Endodermal cell (in vitro differentiated cells): Measurements from ENCODE around the gene TNFRSF21. TPM values are rescaled to one million over a fixed set of nuclear protein-coding genes. Genes with fewer than 3 reads are reported as not detected.
"Not testable (repeated sequence)": the region's sequence is repeated elsewhere in the genome, so short reads cannot be mapped to it uniquely, and the experiment has no call there.

Source experiments
- DNase-seq: peaks from one replicate; pipeline ENCODE4 v3.0.0-alpha.2; 2017
- H3K27ac ChIP-seq: 2 replicates; pipeline ENCODE4 v1.5.1; 2013; ENCODE audit warnings: mild to moderate bottlenecking, low read depth, low read length, moderate library complexity
- H3K27me3 ChIP-seq: 2 replicates; pipeline ENCODE4 v1.6.1; 2013; ENCODE audit warnings: mild to moderate bottlenecking, low read length, moderate library complexity; ENCODE audit not compliant: insufficient read depth, control insufficient read depth, poor library complexity, severe bottlenecking
- H3K36me3 ChIP-seq: 2 replicates; pipeline ENCODE4 v1.7.0; 2013; ENCODE audit warnings: mild to moderate bottlenecking, low read length, moderate library complexity; ENCODE audit not compliant: control insufficient read depth, insufficient read depth
- H3K4me1 ChIP-seq: one replicate; pipeline ENCODE4 v1.7.0; 2013; ENCODE audit warnings: low read length; ENCODE audit not compliant: control insufficient read depth, insufficient read depth
- H3K4me3 ChIP-seq: 2 replicates; pipeline ENCODE4 v1.5.1; 2013; ENCODE audit warnings: mild to moderate bottlenecking, low read length, moderate library complexity
- H3K9ac ChIP-seq: 2 replicates; pipeline ENCODE4 v1.6.1; 2013; ENCODE audit warnings: mild to moderate bottlenecking, low read length, moderate library complexity; ENCODE audit not compliant: poor library complexity, severe bottlenecking; ENCODE audit errors: extremely low read depth
- H3K9me3 ChIP-seq: 2 replicates; pipeline ENCODE4 v1.6.1; 2013; ENCODE audit warnings: mild to moderate bottlenecking, low read length, moderate library complexity; ENCODE audit not compliant: control insufficient read depth
- H3K27ac Mint-ChIP-seq: 2 replicates; pipeline ENCODE4 v1.8.0; 2020; ENCODE audit warnings: mixed read lengths
- H3K27me3 Mint-ChIP-seq: 2 replicates; pipeline ENCODE4 v1.8.0; 2021; ENCODE audit warnings: mild to moderate bottlenecking, mixed read lengths; ENCODE audit not compliant: insufficient read depth
- H3K36me3 Mint-ChIP-seq: 2 replicates; pipeline ENCODE4 v1.8.0; 2020; ENCODE audit warnings: low read depth, mixed read lengths
- H3K4me1 Mint-ChIP-seq: 2 replicates; pipeline ENCODE4 v1.8.0; 2020; ENCODE audit warnings: mixed read lengths
- H3K4me3 Mint-ChIP-seq: 2 replicates; pipeline ENCODE4 v1.8.0; 2020; ENCODE audit warnings: mild to moderate bottlenecking, moderate library complexity, mixed read lengths
- H3K9me3 Mint-ChIP-seq: 2 replicates; pipeline ENCODE4 v1.8.0; 2020; ENCODE audit warnings: mild to moderate bottlenecking, mixed read lengths
- WGBS, 2 experiments: methylation state at CpG; one replicate each; pipeline versions ENCODE4 v1.1.5 to v1.1.7; 2013; ENCODE audit warnings: missing lambda C conversion rate in 2 of 2, mixed read lengths in 1 of 2; ENCODE audit not compliant: insufficient coverage in 1 of 2, insufficient read length in 1 of 2; 5-methylcytosine and 5-hydroxymethylcytosine counted together
- total RNA-seq, 2 donors: library from RNA; stranded (reverse); fragmentation: NEBNext Ultra II Directional in 1 of 2; extraction: Animal tissue kit (Norgen Biotek cat#: 25700) in 1 of 2; gene quantifications; 2 replicates in 1 of 2; 3 replicates in 1 of 2; pipeline ENCODE4 v1.2.1, GENCODE V29; 2021
- TF ChIP-seq, protein P1 (sequence below): fragments of 200-600 bp; sonication (generic); conservative IDR thresholded peaks from 2 replicates; pipeline ENCODE4 v1.5.0; 2021; ENCODE audit warnings: antibody characterized with exemption, mild to moderate bottlenecking

TNFRSF21 gene
- total RNA-seq, 2 donors from 2014 or later, result 63.3 to 93.2 TPM

GRCh38 chr6:47319382-47319781 is 9.7 kb upstream of the TNFRSF21 start:
- Mint-ChIP-seq H3K9me3 (peaks cover 33% of the 10 kb centered on the region), H3K27me3 (no peaks in the 10 kb centered on the region), H3K4me3 (no peak overlapping the region), H3K4me1 (no peaks in the 10 kb centered on the region), H3K27ac (no peak overlapping the region), H3K36me3 (peaks cover 5% of the 10 kb centered on the region)
- H3K9ac ChIP-seq, result no peak overlapping the region
- no peak for DNase-seq
- TF ChIP-seq, protein P1, sequence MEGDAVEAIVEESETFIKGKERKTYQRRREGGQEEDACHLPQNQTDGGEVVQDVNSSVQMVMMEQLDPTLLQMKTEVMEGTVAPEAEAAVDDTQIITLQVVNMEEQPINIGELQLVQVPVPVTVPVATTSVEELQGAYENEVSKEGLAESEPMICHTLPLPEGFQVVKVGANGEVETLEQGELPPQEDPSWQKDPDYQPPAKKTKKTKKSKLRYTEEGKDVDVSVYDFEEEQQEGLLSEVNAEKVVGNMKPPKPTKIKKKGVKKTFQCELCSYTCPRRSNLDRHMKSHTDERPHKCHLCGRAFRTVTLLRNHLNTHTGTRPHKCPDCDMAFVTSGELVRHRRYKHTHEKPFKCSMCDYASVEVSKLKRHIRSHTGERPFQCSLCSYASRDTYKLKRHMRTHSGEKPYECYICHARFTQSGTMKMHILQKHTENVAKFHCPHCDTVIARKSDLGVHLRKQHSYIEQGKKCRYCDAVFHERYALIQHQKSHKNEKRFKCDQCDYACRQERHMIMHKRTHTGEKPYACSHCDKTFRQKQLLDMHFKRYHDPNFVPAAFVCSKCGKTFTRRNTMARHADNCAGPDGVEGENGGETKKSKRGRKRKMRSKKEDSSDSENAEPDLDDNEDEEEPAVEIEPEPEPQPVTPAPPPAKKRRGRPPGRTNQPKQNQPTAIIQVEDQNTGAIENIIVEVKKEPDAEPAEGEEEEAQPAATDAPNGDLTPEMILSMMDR, result no peak
- H3K27ac ChIP-seq, result no peak overlapping the region
- 91 to 100% methylated on average over 3 of the region's 3 CpGs for WGBS, 2 experiments
- H3K4me1 ChIP-seq, result no peaks in the 10 kb centered on the region
- H3K36me3 ChIP-seq, result no peaks in the 10 kb centered on the region
- H3K9me3 ChIP-seq, result peaks cover 21% of the 10 kb centered on the region
- no peak overlapping the region for H3K4me3 ChIP-seq
- H3K27me3 ChIP-seq, result no peaks in the 10 kb centered on the region

GRCh38 chr6:47318236-47318989 is 8.7 kb upstream of the TNFRSF21 start:
- 89% methylated on average over 3 of the region's 3 CpGs; no CpG with 5 or more reads in 1 of the 2 experiments for WGBS, 2 experiments
- TF ChIP-seq, protein P1, result no peak
- no peak overlapping the region for H3K9ac ChIP-seq
- Mint-ChIP-seq H3K4me1 (no peaks in the 10 kb centered on the region), H3K9me3 (peaks cover 36% of the 10 kb centered on the region), H3K4me3 (no peak overlapping the region), H3K36me3 (peaks cover 5% of the 10 kb centered on the region), H3K27me3 (no peaks in the 10 kb centered on the region), H3K27ac (no peak overlapping the region)
- H3K36me3 ChIP-seq, result no peaks in the 10 kb centered on the region
- no peak overlapping the region for H3K4me3 ChIP-seq
- DNase-seq, result no peak
- H3K4me1 ChIP-seq, result no peaks in the 10 kb centered on the region
- H3K9me3 ChIP-seq, result peaks cover 31% of the 10 kb centered on the region
- H3K27me3 ChIP-seq, result no peaks in the 10 kb centered on the region
- no peak overlapping the region for H3K27ac ChIP-seq

- H3K27me3 Mint-ChIP-seq, H3K4me3 Mint-ChIP-seq, H3K36me3 ChIP-seq, H3K4me3 ChIP-seq, H3K27ac Mint-ChIP-seq, H3K27me3 ChIP-seq, H3K4me1 Mint-ChIP-seq, H3K27ac ChIP-seq, H3K4me1 ChIP-seq, DNase-seq, H3K9ac ChIP-seq: not testable (repeated sequence)
- peaks cover 47% of the 10 kb centered on the region for H3K9me3 ChIP-seq
- 93 to 97% methylated on average over 7 to 8 of the region's 8 CpGs for WGBS, 2 experiments
- H3K9me3 Mint-ChIP-seq, result peaks cover 47% of the 10 kb centered on the region
- peaks cover 13% of the 10 kb centered on the region for H3K36me3 Mint-ChIP-seq
Measured at GRCh38 chr6:47315181-47315580, 5.5 kb upstream of the TNFRSF21 start.
